ENCODE results near the gene ULBP3. TPM values are rescaled to one million over a fixed set of nuclear protein-coding genes. Genes with fewer than 3 reads are reported as not detected.
"Not testable (repeated sequence)": the region's sequence is repeated elsewhere in the genome, so short reads cannot be mapped to it uniquely, and the experiment has no call there.

ULBP3 gene
- total and polyA plus RNA-seq, 7 experiments from 2014 or later, result 0.27 to 1.5 (median 0.39) TPM; not detected in 3

- H3K36me3 Mint-ChIP-seq; H3K36me3 ChIP-seq (ENCODE audit: control insufficient read depth in 2 of 3, insufficient read depth in 3 of 3, low read length in 3 of 3); H3K4me1 ChIP-seq (ENCODE audit: control insufficient read depth in 2 of 2, insufficient read depth in 2 of 2, low read length in 2 of 2); H3K4me3 ChIP-seq (ENCODE audit: low read length); H3K9me3 Mint-ChIP-seq; DNase-seq; H3K9me3 ChIP-seq (ENCODE audit: control insufficient read depth in 2 of 3, low read length in 3 of 3); POLR2A ChIA-PET; CTCF ChIA-PET; H3K27ac ChIP-seq (ENCODE audit: low read depth, low read length): not testable (repeated sequence)
- H3K27me3 ChIP-seq (ENCODE audit: control insufficient read depth in 2 of 2, insufficient read depth in 2 of 2, low read length in 2 of 2), result peaks cover 11 to 16% of the 10 kb centered on the region in 2 donors
- ATAC-seq, result peak; percentile 47
- H3K27me3 Mint-ChIP-seq, result peaks cover 67 to 84% (median 69%) of the 10 kb centered on the region in 5 donors
- peak overlapping the region in 4 of 10 donors; percentile 16 to 41 (median 23) for H3K4me3 Mint-ChIP-seq
- peaks cover 10 to 23% (median 15%) of the 10 kb centered on the region in 7 donors for H3K4me1 Mint-ChIP-seq
- intact Hi-C loops (cut with micrococcal nuclease), result loop anchor here in 1 of 2 donors (2.0 kb wide), 4 partner anchors 51 to 799 kb away; partner anchors contain the start of gene ULBP3
- H3K27ac Mint-ChIP-seq, result peak overlapping the region in 1 of 9 donors; percentile 29
Observed at GRCh38 chr6:150015281-150016001, 53.5 kb downstream of the ULBP3 start.

DNA sequence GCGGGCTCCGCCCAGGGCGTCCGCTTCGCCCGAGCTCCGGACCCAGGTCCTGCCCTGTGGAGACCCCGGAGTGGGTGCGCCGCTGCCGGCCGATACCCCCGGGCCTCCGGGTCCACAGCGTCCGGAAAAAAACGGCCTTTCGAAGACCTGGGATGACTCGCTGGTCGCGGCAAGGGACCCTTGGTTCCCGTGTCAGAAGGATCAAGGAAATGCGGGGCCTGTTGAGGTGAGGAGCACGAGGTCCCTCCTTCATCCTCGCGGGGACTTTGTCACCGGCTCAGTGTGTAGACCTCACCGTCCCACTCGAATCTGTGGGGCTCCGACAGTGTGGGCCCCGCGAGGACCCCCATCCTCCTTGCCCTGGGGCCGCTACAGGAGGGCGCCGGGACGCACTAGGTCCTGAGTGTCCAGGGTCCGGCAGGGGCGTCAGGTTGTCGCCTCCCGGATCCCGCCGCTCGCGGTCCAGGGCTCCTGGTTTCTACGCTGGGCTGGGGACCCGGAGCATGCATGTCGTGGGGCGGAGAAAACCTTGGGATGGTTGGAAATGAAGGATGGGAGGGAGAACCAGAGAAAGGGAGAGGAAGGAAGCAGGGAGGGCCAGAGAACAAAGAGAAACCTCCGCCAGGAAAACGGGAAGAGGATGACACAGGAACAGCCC, 54.2 kb downstream of the ULBP3 start:
- H3K27ac Mint-ChIP-seq; H3K36me3 ChIP-seq (ENCODE audit: control insufficient read depth in 2 of 3, insufficient read depth in 3 of 3, low read length in 3 of 3); CTCF ChIA-PET; POLR2A ChIA-PET; H3K27ac ChIP-seq (ENCODE audit: low read depth, low read length); H3K9me3 Mint-ChIP-seq; H3K4me1 ChIP-seq (ENCODE audit: control insufficient read depth in 2 of 2, insufficient read depth in 2 of 2, low read length in 2 of 2); ATAC-seq; H3K4me3 ChIP-seq (ENCODE audit: low read length); DNase-seq; H3K36me3 Mint-ChIP-seq; intact Hi-C loops (cut with micrococcal nuclease); H3K9me3 ChIP-seq (ENCODE audit: control insufficient read depth in 2 of 3, low read length in 3 of 3): not testable (repeated sequence)
- Mint-ChIP-seq H3K4me3 (peak overlapping the region in 3 of 10 donors; percentile 16 to 25 (median 21)), H3K4me1 (peaks cover 10 to 23% (median 15%) of the 10 kb centered on the region in 7 donors), H3K27me3 (peaks cover 72 to 89% (median 76%) of the 10 kb centered on the region in 5 donors)
- peaks cover 11 to 21% of the 10 kb centered on the region in 2 donors for H3K27me3 ChIP-seq (ENCODE audit: control insufficient read depth in 2 of 2, insufficient read depth in 2 of 2, low read length in 2 of 2)

DNA sequence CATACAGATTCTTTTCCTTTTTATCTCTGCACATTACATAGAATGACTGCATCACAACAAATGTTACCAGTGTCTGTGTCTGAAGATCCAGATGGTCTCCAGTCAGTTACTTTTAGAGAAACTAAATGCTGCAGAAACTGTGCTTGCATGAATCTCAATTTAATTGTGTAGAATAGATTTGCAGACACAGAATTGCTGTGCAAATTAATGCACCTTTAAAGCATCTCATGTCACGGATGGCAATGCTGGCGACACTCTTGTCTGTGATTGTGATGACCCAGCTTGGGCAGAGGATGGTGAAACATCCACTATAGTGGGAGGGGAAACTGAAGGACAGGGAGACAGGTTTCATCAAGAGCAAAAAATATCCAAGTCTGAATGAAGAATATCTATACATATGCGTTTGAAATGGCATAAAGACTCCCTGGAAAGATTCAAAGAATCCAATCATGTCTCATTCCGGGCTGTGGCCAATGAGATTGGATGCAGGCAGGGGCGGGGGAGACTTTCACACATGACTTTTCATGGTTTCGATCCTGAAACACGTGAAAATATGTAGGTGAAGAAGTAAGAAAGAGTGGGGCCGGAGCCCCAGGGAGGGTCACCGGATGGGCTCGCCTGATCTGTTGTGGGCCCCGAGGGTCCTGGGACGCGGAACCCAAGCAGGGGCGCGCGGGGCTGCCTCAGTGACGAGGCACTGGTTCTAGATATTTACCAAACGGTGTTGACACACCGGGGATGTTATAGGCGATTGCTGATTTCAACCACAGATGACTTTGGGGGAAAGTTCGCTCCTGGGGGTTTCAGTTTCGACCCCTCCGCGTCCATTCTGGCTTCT, 54.9 kb downstream of the ULBP3 start:
- peak overlapping the region; percentile 25 to 73 (median 58) for H3K4me3 Mint-ChIP-seq
- intact Hi-C loops (cut with micrococcal nuclease); DNase-seq; H3K36me3 ChIP-seq (ENCODE audit: control insufficient read depth in 2 of 3, insufficient read depth in 3 of 3, low read length in 3 of 3); CTCF ChIA-PET; H3K36me3 Mint-ChIP-seq; H3K9me3 Mint-ChIP-seq; H3K4me1 ChIP-seq (ENCODE audit: control insufficient read depth in 2 of 2, insufficient read depth in 2 of 2, low read length in 2 of 2); H3K27ac Mint-ChIP-seq; ATAC-seq; H3K9me3 ChIP-seq (ENCODE audit: control insufficient read depth in 2 of 3, low read length in 3 of 3); H3K4me3 ChIP-seq (ENCODE audit: low read length); POLR2A ChIA-PET; H3K27ac ChIP-seq (ENCODE audit: low read depth, low read length): not testable (repeated sequence)
- peaks cover 75 to 90% (median 77%) of the 10 kb centered on the region in 5 donors for H3K27me3 Mint-ChIP-seq
- H3K4me1 Mint-ChIP-seq, result peaks cover 10 to 23% (median 15%) of the 10 kb centered on the region in 7 donors
- peaks cover 11 to 21% of the 10 kb centered on the region in 2 donors for H3K27me3 ChIP-seq (ENCODE audit: control insufficient read depth in 2 of 2, insufficient read depth in 2 of 2, low read length in 2 of 2)

GRCh38 chr6:150012846-150013784, 55.8 kb downstream of the ULBP3 start:
- H3K9me3 ChIP-seq (ENCODE audit: control insufficient read depth in 2 of 3, low read length in 3 of 3); H3K4me3 Mint-ChIP-seq; H3K36me3 ChIP-seq (ENCODE audit: control insufficient read depth in 2 of 3, insufficient read depth in 3 of 3, low read length in 3 of 3); intact Hi-C loops (cut with micrococcal nuclease); H3K27ac ChIP-seq (ENCODE audit: low read depth, low read length); H3K9me3 Mint-ChIP-seq; CTCF ChIA-PET; DNase-seq; H3K36me3 Mint-ChIP-seq; POLR2A ChIA-PET; H3K4me3 ChIP-seq (ENCODE audit: low read length); H3K27ac Mint-ChIP-seq; ATAC-seq; H3K4me1 ChIP-seq (ENCODE audit: control insufficient read depth in 2 of 2, insufficient read depth in 2 of 2, low read length in 2 of 2): not testable (repeated sequence)
- Mint-ChIP-seq H3K4me1 (peaks cover 10 to 29% (median 15%) of the 10 kb centered on the region in 7 donors), H3K27me3 (peaks cover 76 to 89% (median 80%) of the 10 kb centered on the region in 5 donors)
- peaks cover 11 to 21% of the 10 kb centered on the region in 2 donors for H3K27me3 ChIP-seq (ENCODE audit: control insufficient read depth in 2 of 2, insufficient read depth in 2 of 2, low read length in 2 of 2)

Other genes with a start within 250 kb of the ULBP3 start
- 1 to 10 TPM in 4 of 5 experiments, under 1 TPM in 1; 0.88 to 3.7 (median 2.8) TPM for gene LRP11, start 204.8 kb downstream of the ULBP3 start, total RNA-seq
- 1 to 10 TPM in 1 of 2 donors, under 1 TPM in 1; 0.76 to 1.5 TPM for gene LRP11, start 204.8 kb downstream of the ULBP3 start, polyA plus RNA-seq
- not detected for gene RAET1E, start 171.0 kb downstream of the ULBP3 start, total RNA-seq
- not detected for gene RAET1E, start 171.0 kb downstream of the ULBP3 start, polyA plus RNA-seq
- gene RAET1G, start 146.0 kb downstream of the ULBP3 start, total RNA-seq, result not detected
- gene RAET1G, start 146.0 kb downstream of the ULBP3 start, polyA plus RNA-seq, result not detected
- 1 to 10 TPM in 1 of 5 experiments, under 1 TPM in 3, not detected in 1; 0.27 to 1.0 (median 0.65) TPM for gene ULBP2, start 127.1 kb downstream of the ULBP3 start, total RNA-seq
- under 1 TPM in 1 of 2 donors, not detected in 1; 0.56 TPM for gene ULBP2, start 127.1 kb downstream of the ULBP3 start, polyA plus RNA-seq
- 1 to 10 TPM in 1 of 5 experiments, not detected in 4; 1.4 TPM for gene ULBP1, start 105.2 kb downstream of the ULBP3 start, total RNA-seq
- gene ULBP1, start 105.2 kb downstream of the ULBP3 start, polyA plus RNA-seq, result not detected
- not detected for gene RAET1L, start 43.6 kb downstream of the ULBP3 start, total RNA-seq
- gene RAET1L, start 43.6 kb downstream of the ULBP3 start, polyA plus RNA-seq, result not detected
- gene PPP1R14C, start 73.9 kb upstream of the ULBP3 start, total RNA-seq, result not detected
- not detected for gene PPP1R14C, start 73.9 kb upstream of the ULBP3 start, polyA plus RNA-seq